HepG2 (cell line): Measurements from ENCODE around the gene EVA1A. TPM values are rescaled to one million over a fixed set of nuclear protein-coding genes. Genes with fewer than 3 reads are reported as not detected.
A peak's percentile ranks its signal among the peaks of the same experiment; 100 is the strongest.

ENCODE experiments used
- AKAP8 ChIP-seq: sonication (generic); formaldehyde crosslinking; IDR thresholded peaks from 2 replicates; pipeline ENCODE4 v1.5.1; 2020; ENCODE audit warnings: mild to moderate bottlenecking, missing genetic modification reagents
- BORCS8-MEF2B ChIP-seq: sonication (generic); formaldehyde crosslinking; IDR thresholded peaks from 2 replicates; pipeline ENCODE4 v1.8.0; 2022; ENCODE audit warnings: mild to moderate bottlenecking, missing genetic modification reagents
- CENPX ChIP-seq: sonication (generic); formaldehyde crosslinking; IDR thresholded peaks from 2 replicates; pipeline ENCODE4 v1.9.0; 2021; ENCODE audit warnings: mild to moderate bottlenecking, missing genetic modification reagents, moderate library complexity
- ETV5 ChIP-seq: IDR thresholded peaks from 2 replicates; pipeline ENCODE4 v1.6.1; 2018; ENCODE audit warnings: missing biosample characterization, missing genetic modification reagents, inconsistent platforms, borderline replicate concordance
- HDAC1 ChIP-seq: sonication (generic); formaldehyde crosslinking; IDR thresholded peaks from 2 replicates; pipeline ENCODE4 v1.5.1; 2020; ENCODE audit warnings: mild to moderate bottlenecking, missing genetic modification reagents
- HOXA3 ChIP-seq: sonication (generic); formaldehyde crosslinking; IDR thresholded peaks from 2 replicates; pipeline ENCODE4 v1.5.0; 2020; ENCODE audit warnings: missing genetic modification reagents
- JUNB ChIP-seq: sonication (generic); formaldehyde crosslinking; IDR thresholded peaks from 2 replicates; pipeline ENCODE4 v1.8.0; 2022; ENCODE audit warnings: missing genetic modification reagents, mild to moderate bottlenecking, borderline replicate concordance
- KAT8 ChIP-seq: IDR thresholded peaks from 2 replicates; pipeline ENCODE4 v1.6.1; 2016; ENCODE audit warnings: missing genetic modification reagents, missing compliant biosample characterization
- NRL ChIP-seq: sonication (generic); formaldehyde crosslinking; IDR thresholded peaks from 2 replicates; pipeline ENCODE4 v1.5.0; 2020; ENCODE audit warnings: missing genetic modification reagents, mild to moderate bottlenecking, moderate library complexity, borderline replicate concordance
- RBFOX2 ChIP-seq: fragments of 200-400 bp; formaldehyde crosslinking; IDR thresholded peaks from 2 replicates; pipeline ENCODE4 v1.6.1; 2017; ENCODE audit warnings: low read depth, mild to moderate bottlenecking, low read length
- REXO4 ChIP-seq: sonication (generic); formaldehyde crosslinking; IDR thresholded peaks from 2 replicates; pipeline ENCODE4 v1.8.0; 2022; ENCODE audit warnings: missing genetic modification reagents, mild to moderate bottlenecking, borderline replicate concordance
- RORA ChIP-seq: sonication (generic); formaldehyde crosslinking; IDR thresholded peaks from 2 replicates; pipeline ENCODE4 v1.5.0; 2020; ENCODE audit warnings: mild to moderate bottlenecking, missing genetic modification reagents, moderate library complexity
- SNAI1 ChIP-seq: sonication (generic); formaldehyde crosslinking; IDR thresholded peaks from 2 replicates; pipeline ENCODE4 v1.5.0; 2020; ENCODE audit warnings: mild to moderate bottlenecking, missing genetic modification reagents, borderline replicate concordance
- TBL1XR1 ChIP-seq: fragments of 150-350 bp; IDR thresholded peaks from 2 replicates; pipeline ENCODE4 v1.6.1; 2014; ENCODE audit warnings: borderline replicate concordance, low read length; ENCODE audit not compliant: partially characterized antibody
- THYN1 ChIP-seq: sonication (generic); formaldehyde crosslinking; IDR thresholded peaks from 2 replicates; pipeline ENCODE4 v1.8.1; 2023; ENCODE audit warnings: low read depth, mild to moderate bottlenecking, moderate library complexity, missing genetic modification reagents, borderline replicate concordance
- TSC22D2 ChIP-seq: sonication (generic); formaldehyde crosslinking; IDR thresholded peaks from 2 replicates; pipeline ENCODE4 v1.5.1; 2020; ENCODE audit warnings: missing genetic modification reagents, mild to moderate bottlenecking, borderline replicate concordance
- ZKSCAN1 ChIP-seq: fragments of 150-350 bp; IDR thresholded peaks from 2 replicates; pipeline ENCODE4 v1.6.1; 2014; ENCODE audit warnings: low read length
- ZNF607 ChIP-seq: sonication (generic); formaldehyde crosslinking; IDR thresholded peaks from 2 replicates; pipeline ENCODE4 v1.5.1; 2020; ENCODE audit warnings: missing genetic modification reagents, mild to moderate bottlenecking, borderline replicate concordance
- ZNF703 ChIP-seq: sonication (generic); formaldehyde crosslinking; IDR thresholded peaks from 2 replicates; pipeline ENCODE4 v1.5.1; 2020; ENCODE audit warnings: missing genetic modification reagents, mild to moderate bottlenecking, moderate library complexity, borderline replicate concordance
- polyA plus RNA-seq, 8 experiments: library from polyadenylated mRNA; depleted of rRNA in 3 of 8; stranded (reverse) in 7 of 8; unstranded in 1 of 8; fragments of >200 nt; fragmentation: Illumina TruSeq in 4 of 8; extraction: Trizol in 4 of 8; gene quantifications; 2 replicates each; pipeline versions ENCODE4 v1.2.1 to v1.2.3, GENCODE V29; 2011 to 2016; ENCODE audit warnings: low read depth in 4 of 8, missing spikeins in 1 of 8, mixed read lengths in 1 of 8; ENCODE audit not compliant: insufficient read depth in 1 of 8
- total RNA-seq, 5 experiments: library from RNA; depleted of rRNA; stranded (reverse); fragments of >200 nt; fragmentation: Illumina TruSeq; extraction: Trizol; gene quantifications; 2 replicates each; pipeline ENCODE4 v1.2.3, GENCODE V29; 2016; ENCODE audit warnings: low read depth in 1 of 5
- TF ChIP-seq, protein P1 (sequence below): sonication (generic); formaldehyde crosslinking; IDR thresholded peaks from 2 replicates; pipeline ENCODE4 v1.5.0; 2020; ENCODE audit warnings: missing genetic modification reagents
- TF ChIP-seq, protein P2 (sequence below): fragments of 450-650 bp; IDR thresholded peaks from 2 replicates; pipeline ENCODE4 v1.6.1; 2017; ENCODE audit warnings: mild to moderate bottlenecking
- TF ChIP-seq, protein P3 (sequence below): sonication (generic); formaldehyde crosslinking; IDR thresholded peaks from 2 replicates; pipeline ENCODE4 v1.5.0; 2020; ENCODE audit warnings: mild to moderate bottlenecking, missing genetic modification reagents, borderline replicate concordance

EVA1A gene
- total and polyA plus RNA-seq, 2 of the 13 experiments (the other 11 are each of a cell fraction or from before 2014, with no cell fraction given) = 57.5 to 57.8 TPM

DNA sequence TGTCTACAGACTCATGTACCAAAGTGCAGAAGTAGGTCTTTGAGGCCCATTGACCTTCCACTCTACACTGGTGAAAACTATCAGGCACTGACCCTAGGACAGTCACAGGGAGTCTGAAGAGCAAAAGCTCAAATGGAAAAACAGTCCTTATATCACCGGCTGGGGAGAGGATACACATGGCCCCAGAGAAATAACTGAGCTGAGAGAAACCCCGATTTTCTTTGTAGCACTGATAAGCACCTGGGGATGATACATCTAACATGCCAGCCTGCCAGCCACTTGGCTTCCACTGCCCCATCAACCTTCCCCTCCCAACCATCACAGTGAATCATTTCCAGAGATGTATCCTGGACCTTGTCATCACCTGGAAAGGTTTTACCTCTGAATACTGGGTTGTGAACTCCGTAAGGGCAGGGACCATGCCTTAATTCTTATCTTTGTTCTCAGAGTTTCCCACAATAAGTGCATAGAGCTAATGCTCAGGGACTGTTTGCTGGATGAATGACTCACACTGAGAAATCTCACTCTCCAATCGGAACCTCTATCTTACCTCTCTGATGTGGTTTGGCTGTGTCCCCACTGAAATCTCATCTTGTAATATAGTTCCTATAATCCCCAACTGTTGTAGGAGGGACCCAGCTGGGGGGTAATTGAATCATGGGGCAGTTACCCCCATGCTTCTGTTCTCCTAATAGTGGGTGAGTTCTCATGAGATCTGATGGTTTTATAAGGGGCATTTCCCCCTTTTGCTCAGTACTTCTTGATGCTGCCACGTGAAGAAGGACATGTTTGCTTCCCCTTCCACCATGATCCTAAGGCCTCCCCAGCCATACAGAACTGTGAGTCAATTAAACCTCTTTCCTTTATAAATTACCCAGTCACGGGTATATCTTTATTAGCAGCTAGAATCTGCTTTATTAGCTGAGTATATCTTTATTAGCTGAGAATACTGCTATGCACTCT lies 37.1 kb downstream of the EVA1A start (continued):
- peak; percentile 58 for TF ChIP-seq KAT8 (CRISPR knock-in tag)
- TF ChIP-seq JUNB (CRISPR knock-in tag) = peak; percentile 100
- no peak for TF ChIP-seq TBL1XR1
- TF ChIP-seq AKAP8 (CRISPR knock-in tag) = no peak
- TF ChIP-seq RBFOX2 = peak; percentile 82
- TF ChIP-seq, protein P1, sequence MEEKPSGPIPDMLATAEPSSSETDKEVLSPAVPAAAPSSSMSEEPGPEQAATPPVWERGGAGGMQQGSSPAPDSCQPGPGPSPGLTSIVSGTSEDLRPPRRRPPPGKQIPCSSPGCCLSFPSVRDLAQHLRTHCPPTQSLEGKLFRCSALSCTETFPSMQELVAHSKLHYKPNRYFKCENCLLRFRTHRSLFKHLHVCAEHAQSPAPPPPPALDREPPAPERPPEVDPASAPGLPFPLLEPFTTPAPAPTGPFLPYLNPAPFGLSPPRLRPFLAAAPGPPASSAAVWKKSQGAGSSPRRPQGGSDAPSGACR (CRISPR knock-in tag) = no peak; the same call in none of the 2 replicates
- no peak for TF ChIP-seq ZKSCAN1
- TF ChIP-seq HOXA3 = 0 out of 2 replicates have a peak, but pooled peaks have one; percentile 11
- no peak for TF ChIP-seq ZNF703 (CRISPR knock-in tag)
- no peak for TF ChIP-seq THYN1
- TF ChIP-seq SNAI1 (CRISPR knock-in tag) = no peak
- no peak for TF ChIP-seq TSC22D2
- TF ChIP-seq, protein P2, sequence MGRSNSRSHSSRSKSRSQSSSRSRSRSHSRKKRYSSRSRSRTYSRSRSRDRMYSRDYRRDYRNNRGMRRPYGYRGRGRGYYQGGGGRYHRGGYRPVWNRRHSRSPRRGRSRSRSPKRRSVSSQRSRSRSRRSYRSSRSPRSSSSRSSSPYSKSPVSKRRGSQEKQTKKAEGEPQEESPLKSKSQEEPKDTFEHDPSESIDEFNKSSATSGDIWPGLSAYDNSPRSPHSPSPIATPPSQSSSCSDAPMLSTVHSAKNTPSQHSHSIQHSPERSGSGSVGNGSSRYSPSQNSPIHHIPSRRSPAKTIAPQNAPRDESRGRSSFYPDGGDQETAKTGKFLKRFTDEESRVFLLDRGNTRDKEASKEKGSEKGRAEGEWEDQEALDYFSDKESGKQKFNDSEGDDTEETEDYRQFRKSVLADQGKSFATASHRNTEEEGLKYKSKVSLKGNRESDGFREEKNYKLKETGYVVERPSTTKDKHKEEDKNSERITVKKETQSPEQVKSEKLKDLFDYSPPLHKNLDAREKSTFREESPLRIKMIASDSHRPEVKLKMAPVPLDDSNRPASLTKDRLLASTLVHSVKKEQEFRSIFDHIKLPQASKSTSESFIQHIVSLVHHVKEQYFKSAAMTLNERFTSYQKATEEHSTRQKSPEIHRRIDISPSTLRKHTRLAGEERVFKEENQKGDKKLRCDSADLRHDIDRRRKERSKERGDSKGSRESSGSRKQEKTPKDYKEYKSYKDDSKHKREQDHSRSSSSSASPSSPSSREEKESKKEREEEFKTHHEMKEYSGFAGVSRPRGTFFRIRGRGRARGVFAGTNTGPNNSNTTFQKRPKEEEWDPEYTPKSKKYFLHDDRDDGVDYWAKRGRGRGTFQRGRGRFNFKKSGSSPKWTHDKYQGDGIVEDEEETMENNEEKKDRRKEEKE = no peak
- TF ChIP-seq NRL (CRISPR knock-in tag) = no peak
- TF ChIP-seq HDAC1 (CRISPR knock-in tag) = peak; percentile 74; the same call in 1 of the 2 replicates
- TF ChIP-seq ETV5 = peak; percentile 88
- no peak for TF ChIP-seq ZNF607 (CRISPR knock-in tag)
- TF ChIP-seq, protein P3, sequence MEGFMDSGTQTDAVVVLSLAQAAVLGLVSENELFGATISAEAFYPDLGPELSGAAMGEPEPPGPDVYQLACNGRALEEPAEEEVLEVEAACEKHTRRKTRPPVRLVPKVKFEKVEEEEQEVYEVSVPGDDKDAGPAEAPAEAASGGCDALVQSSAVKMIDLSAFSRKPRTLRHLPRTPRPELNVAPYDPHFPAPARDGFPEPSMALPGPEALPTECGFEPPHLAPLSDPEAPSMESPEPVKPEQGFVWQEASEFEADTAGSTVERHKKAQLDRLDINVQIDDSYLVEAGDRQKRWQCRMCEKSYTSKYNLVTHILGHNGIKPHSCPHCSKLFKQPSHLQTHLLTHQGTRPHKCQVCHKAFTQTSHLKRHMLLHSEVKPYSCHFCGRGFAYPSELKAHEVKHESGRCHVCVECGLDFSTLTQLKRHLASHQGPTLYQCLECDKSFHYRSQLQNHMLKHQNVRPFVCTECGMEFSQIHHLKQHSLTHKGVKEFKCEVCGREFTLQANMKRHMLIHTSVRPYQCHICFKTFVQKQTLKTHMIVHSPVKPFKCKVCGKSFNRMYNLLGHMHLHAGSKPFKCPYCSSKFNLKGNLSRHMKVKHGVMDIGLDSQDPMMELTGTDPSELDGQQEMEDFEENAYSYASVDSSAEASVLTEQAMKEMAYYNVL = no peak; the same call in 1 of the 2 replicates
- TF ChIP-seq CENPX (CRISPR knock-in tag) = no peak
- TF ChIP-seq RORA = 0 out of 2 replicates have a peak, but pooled peaks have one; percentile 28
- no peak for TF ChIP-seq REXO4 (CRISPR knock-in tag)
- TF ChIP-seq BORCS8-MEF2B (CRISPR knock-in tag) = no peak
